Mesodermal cell (in vitro differentiated cells): ENCODE data around the gene MAN1C1.

Source experiments
- H3K27ac ChIP-seq: 2 replicates; pipeline ENCODE4 v1.7.0; 2013; ENCODE audit warnings: mild to moderate bottlenecking, low read depth, low read length, moderate library complexity; ENCODE audit not compliant: severe bottlenecking
- H3K36me3 ChIP-seq: 2 replicates; pipeline ENCODE4 v1.7.1; 2013; ENCODE audit warnings: mild to moderate bottlenecking, low read length, moderate library complexity; ENCODE audit not compliant: control insufficient read depth, insufficient read depth
- H3K4me1 ChIP-seq: one replicate; pipeline ENCODE4 v1.7.1; 2013; ENCODE audit warnings: mild to moderate bottlenecking, low read length; ENCODE audit not compliant: insufficient read depth, control insufficient read depth, poor library complexity, severe bottlenecking
- H3K4me3 ChIP-seq: 2 replicates; pipeline ENCODE4 v1.7.0; 2013; ENCODE audit warnings: low read length, control low read depth, mild to moderate bottlenecking; ENCODE audit not compliant: insufficient read depth, poor library complexity, severe bottlenecking; ENCODE audit errors: extremely low read depth
- H3K9me3 ChIP-seq: 2 replicates; pipeline ENCODE4 v1.7.1; 2013; ENCODE audit warnings: mild to moderate bottlenecking, low read length, moderate library complexity; ENCODE audit not compliant: control insufficient read depth
- WGBS, 2 experiments: methylation state at CpG; one replicate each; pipeline ENCODE4 v1.1.5; 2013; ENCODE audit warnings: missing lambda C conversion rate in 2 of 2; ENCODE audit not compliant: insufficient coverage in 2 of 2; 5-methylcytosine and 5-hydroxymethylcytosine counted together

Gene MAN1C1

DNA sequence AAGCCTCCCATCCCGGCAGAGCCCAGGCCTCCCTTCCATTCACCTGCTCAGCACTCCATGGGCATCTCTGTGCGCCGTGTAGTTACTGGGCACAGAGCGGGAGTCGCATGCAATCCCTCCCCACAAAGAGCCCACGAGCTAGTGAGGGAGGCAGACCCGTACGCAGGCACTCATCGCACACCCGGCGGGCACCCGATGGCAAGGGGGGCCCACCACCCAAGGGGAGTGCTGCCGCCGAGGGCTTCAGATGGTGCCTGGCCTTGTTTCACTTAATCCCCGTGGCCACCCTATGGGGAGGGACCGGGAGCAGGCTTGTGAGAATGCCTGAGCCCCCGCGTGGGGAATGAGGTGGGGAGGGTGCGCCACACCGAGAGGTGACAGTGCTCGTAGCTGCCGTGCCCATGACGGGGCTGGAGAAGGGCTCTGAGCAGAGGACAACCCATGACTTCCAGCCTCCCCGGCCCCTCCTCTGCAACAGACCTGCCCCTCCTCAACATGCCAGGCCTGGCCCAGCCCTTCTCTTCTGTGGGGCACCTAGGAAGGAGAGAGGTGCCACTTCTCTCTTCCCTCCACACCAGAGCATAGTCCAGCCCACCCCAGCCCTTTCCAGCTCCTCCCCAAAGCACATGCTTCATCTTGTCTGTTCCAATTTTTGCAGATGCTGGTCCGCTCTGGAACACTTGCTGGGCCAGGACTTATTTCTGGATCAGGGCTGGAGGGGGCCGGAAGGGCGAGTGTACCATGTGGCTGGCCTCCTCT, 153.2 kb downstream of the MAN1C1 start:
- no peaks in the 10 kb centered on the region for H3K36me3 ChIP-seq
- no peak overlapping the region for H3K4me3 ChIP-seq
- H3K27ac ChIP-seq, result no peak overlapping the region
- H3K9me3 ChIP-seq, result no peaks in the 10 kb centered on the region
- 93 to 95% methylated on average over 19 to 26 of the region's 27 CpGs for WGBS, 2 experiments
- H3K4me1 ChIP-seq, result peaks cover 17% of the 10 kb centered on the region

GRCh38 chr1:25770541-25771220, 154.1 kb downstream of the MAN1C1 start:
- Histone ChIP-seq H3K36me3 (no peaks in the 10 kb centered on the region), H3K4me3 (no peak overlapping the region), H3K4me1 (peaks cover 20% of the 10 kb centered on the region), H3K27ac (peak overlapping the region; percentile 61), H3K9me3 (no peaks in the 10 kb centered on the region)
- 76 to 93% methylated on average over 11 of the region's 14 CpGs for WGBS, 2 experiments

- H3K4me1 ChIP-seq, result peaks cover 22% of the 10 kb centered on the region
- WGBS, 2 experiments, result 76 to 77% methylated on average over 26 to 32 of the region's 34 CpGs
- no peak overlapping the region for H3K4me3 ChIP-seq
- peak overlapping the region; percentile 61 for H3K27ac ChIP-seq
- H3K9me3 ChIP-seq, result no peaks in the 10 kb centered on the region
- H3K36me3 ChIP-seq, result no peaks in the 10 kb centered on the region
Observed at GRCh38 chr1:25771221-25772114, 154.9 kb downstream of the MAN1C1 start.

DNA sequence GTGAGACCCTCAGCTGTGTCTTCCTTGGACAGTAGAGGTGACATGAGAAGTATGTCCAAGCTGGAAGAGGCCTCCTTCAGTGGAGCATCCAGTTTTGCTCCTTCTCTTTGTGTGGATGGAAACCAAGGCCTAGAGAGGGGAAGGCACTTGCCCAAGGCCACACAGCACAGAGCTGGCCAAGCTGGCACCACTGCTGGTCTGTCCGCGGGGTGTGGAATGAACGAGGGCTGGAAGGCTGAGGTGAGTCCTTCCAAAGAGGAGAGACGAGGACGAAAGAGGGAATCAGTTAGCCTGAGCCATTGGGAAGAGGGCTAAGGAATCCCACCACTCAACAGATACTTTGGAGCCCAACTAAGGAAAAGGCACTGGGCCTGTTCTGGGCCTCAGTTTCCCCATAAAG, 155.6 kb downstream of the MAN1C1 start:
- WGBS, 2 experiments, result 95 to 100% methylated on average over 4 to 5 of the region's 5 CpGs
- Histone ChIP-seq H3K4me3 (no peak overlapping the region), H3K27ac (no peak overlapping the region), H3K4me1 (peaks cover 22% of the 10 kb centered on the region), H3K9me3 (no peaks in the 10 kb centered on the region), H3K36me3 (no peaks in the 10 kb centered on the region)

- 93 to 94% methylated on average over 5 of the region's 5 CpGs for WGBS, 2 experiments
- no peak overlapping the region for H3K4me3 ChIP-seq
Observed at GRCh38 chr1:25772692-25773245, 156.2 kb downstream of the MAN1C1 start.

GRCh38 chr1:25773441-25774125, 157.0 kb downstream of the MAN1C1 start:
- no peaks in the 10 kb centered on the region for H3K36me3 ChIP-seq
- H3K9me3 ChIP-seq, result no peaks in the 10 kb centered on the region
- H3K4me1 ChIP-seq, result peaks cover 22% of the 10 kb centered on the region
- 61 to 79% methylated on average over 4 of the region's 4 CpGs for WGBS, 2 experiments
- H3K4me3 ChIP-seq, result no peak overlapping the region
- no peak overlapping the region for H3K27ac ChIP-seq

More at GRCh38 chr1:25772692-25773245, 156.2 kb downstream of the MAN1C1 start:
- Histone ChIP-seq H3K4me1 (peaks cover 22% of the 10 kb centered on the region), H3K9me3 (no peaks in the 10 kb centered on the region), H3K36me3 (no peaks in the 10 kb centered on the region), H3K27ac (no peak overlapping the region)

DNA sequence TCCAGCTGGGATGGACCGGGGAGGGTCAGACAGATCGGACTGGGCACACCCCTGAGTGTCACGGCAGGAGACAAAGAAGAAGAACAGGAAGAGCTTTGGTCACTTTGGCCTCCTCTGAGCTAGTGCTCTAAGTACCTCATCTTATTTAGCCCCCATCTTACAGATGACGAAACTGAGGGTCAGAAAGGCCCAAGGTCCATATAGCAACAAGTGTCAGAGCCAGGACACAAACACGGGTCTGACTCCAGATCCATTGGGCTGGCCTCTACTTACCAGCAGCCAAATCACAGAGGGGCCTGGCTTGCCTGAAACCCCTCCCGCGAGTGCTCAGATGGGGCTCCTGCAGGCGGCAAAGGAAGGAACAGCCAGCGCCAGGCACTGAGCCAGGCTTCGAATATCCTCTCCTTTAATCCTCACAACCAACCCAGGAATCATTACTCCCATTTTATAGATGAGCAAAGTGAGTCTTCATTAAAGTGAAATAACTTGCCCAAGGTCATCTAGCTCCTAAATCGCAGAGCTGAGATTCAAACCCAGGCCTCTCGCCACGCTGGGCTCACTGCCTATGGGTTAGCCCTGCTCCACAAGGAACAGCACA, 157.7 kb downstream of the MAN1C1 start:
- WGBS, 2 experiments, result 91 to 93% methylated on average over 6 of the region's 13 CpGs
- no peak overlapping the region for H3K27ac ChIP-seq

GRCh38 chr1:25774921-25775771, 158.6 kb downstream of the MAN1C1 start:
- no peak overlapping the region for H3K27ac ChIP-seq

More for the DNA sequence above, 157.7 kb downstream of the MAN1C1 start:
- H3K36me3 ChIP-seq, result no peaks in the 10 kb centered on the region
- peaks cover 22% of the 10 kb centered on the region for H3K4me1 ChIP-seq
- no peak overlapping the region for H3K4me3 ChIP-seq
- no peaks in the 10 kb centered on the region for H3K9me3 ChIP-seq

DNA sequence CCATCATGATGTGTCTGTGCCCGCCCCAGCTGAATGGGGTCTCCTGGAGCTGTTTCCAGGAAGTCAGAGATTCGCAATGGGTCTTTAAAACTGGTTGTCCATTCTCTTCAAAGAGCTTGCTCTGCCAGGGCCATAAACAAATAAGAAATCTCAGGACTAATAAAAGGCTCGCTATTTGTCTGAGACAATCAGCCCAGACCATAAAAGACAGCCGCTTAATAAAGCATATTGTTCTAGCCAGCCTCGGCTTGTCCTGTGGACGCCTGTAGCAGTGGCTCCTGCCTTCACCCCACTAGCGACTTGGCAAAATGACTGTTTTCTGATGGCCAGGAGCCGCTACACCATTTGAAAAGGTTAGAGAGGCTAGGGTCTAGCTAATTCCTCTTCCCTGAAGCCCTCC, 162.8 kb downstream of the MAN1C1 start:
- WGBS, 2 experiments, result 86 to 90% methylated on average over 7 to 8 of the region's 8 CpGs
- H3K4me1 ChIP-seq, result peaks cover 13% of the 10 kb centered on the region
- H3K4me3 ChIP-seq, result no peak overlapping the region
- H3K36me3 ChIP-seq, result no peaks in the 10 kb centered on the region
- no peak overlapping the region for H3K27ac ChIP-seq
- H3K9me3 ChIP-seq, result no peaks in the 10 kb centered on the region

More at GRCh38 chr1:25774921-25775771, 158.6 kb downstream of the MAN1C1 start:
- peaks cover 22% of the 10 kb centered on the region for H3K4me1 ChIP-seq
- 70 to 73% methylated on average over 13 to 14 of the region's 16 CpGs for WGBS, 2 experiments
- H3K4me3 ChIP-seq, result no peak overlapping the region
- H3K9me3 ChIP-seq, result no peaks in the 10 kb centered on the region
- no peaks in the 10 kb centered on the region for H3K36me3 ChIP-seq
